Neural progenitor cell (in vitro differentiated cells): ENCODE measurements around the gene UPF3A.
"Not testable (repeated sequence)": the region's sequence is repeated elsewhere in the genome, so short reads cannot be mapped to it uniquely, and the experiment has no call there.

Experiments used
- EZH2phosphoT487 ChIP-seq: fragments of 200-600 bp; sonication (generic); IDR thresholded peaks from 2 replicates; pipeline ENCODE4 v1.6.1; 2017; ENCODE audit warnings: antibody characterized with exemption
- TF ChIP-seq, protein P1 (sequence below): fragments of 200-600 bp; sonication (generic); IDR thresholded peaks from 2 replicates; pipeline ENCODE4 v1.5.1; 2017; ENCODE audit warnings: antibody characterized with exemption, mild to moderate bottlenecking

DNA sequence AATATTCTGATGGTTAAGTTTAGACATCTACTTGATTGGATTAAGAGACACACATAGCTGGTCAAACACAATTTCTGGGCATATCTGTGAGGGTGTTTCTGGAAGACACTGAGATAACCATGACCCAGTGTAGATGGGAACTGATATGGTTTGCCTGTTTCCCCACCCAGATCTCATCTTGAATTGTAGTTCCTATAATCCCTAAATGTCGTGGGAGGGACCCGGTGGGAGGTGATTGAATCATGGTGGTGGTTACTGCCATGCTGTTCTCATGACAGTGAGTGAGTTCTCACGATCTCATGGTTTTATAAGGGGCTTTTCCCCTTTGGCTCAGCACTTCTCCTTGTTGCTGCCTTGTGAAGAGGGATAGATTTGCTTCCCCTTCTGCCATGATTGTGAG is 65.9 kb downstream of the UPF3A start:
- not testable (repeated sequence) for TF ChIP-seq EZH2phosphoT487
- TF ChIP-seq, protein P1, sequence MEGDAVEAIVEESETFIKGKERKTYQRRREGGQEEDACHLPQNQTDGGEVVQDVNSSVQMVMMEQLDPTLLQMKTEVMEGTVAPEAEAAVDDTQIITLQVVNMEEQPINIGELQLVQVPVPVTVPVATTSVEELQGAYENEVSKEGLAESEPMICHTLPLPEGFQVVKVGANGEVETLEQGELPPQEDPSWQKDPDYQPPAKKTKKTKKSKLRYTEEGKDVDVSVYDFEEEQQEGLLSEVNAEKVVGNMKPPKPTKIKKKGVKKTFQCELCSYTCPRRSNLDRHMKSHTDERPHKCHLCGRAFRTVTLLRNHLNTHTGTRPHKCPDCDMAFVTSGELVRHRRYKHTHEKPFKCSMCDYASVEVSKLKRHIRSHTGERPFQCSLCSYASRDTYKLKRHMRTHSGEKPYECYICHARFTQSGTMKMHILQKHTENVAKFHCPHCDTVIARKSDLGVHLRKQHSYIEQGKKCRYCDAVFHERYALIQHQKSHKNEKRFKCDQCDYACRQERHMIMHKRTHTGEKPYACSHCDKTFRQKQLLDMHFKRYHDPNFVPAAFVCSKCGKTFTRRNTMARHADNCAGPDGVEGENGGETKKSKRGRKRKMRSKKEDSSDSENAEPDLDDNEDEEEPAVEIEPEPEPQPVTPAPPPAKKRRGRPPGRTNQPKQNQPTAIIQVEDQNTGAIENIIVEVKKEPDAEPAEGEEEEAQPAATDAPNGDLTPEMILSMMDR = not testable (repeated sequence)
